IMR-90 (cell line): ENCODE results near the gene SELENOV. TPM values are rescaled to one million over a fixed set of nuclear protein-coding genes. Genes with fewer than 3 reads are reported as not detected.

Source experiments
- ATAC-seq: fragments of 200-7000 bp; cut with Tn5 transposase; 2 replicates; pipeline ENCODE4 v1.9.1; 2020; ENCODE audit warnings: low read depth, mild to moderate bottlenecking, moderate library complexity
- BruUV-seq: library from RNA; stranded (reverse); fragments of 400-500 nt; replicated peaks from 2 replicates; lab custom pipeline; 2021; lab: Mats Ljungman, UMichigan
- CTCF ChIA-PET: fragments of 300-600 bp; formaldehyde crosslinking; extraction: SDS; loops from one replicate; lab custom pipeline; 2021; ENCODE audit warnings: antibody characterized with exemption; lab: Yijun Ruan, JAX
- POLR2A ChIA-PET: fragments of 300-600 bp; sonication (Branson Sonifier 250); formaldehyde crosslinking; loops from one replicate; lab custom pipeline; 2022; ENCODE audit warnings: antibody characterized with exemption; ENCODE audit not compliant: unreplicated experiment; lab: Charles Lee
- DNase-seq: peaks from one replicate; pipeline ENCODE4 v3.0.0; 2013
- H2AFZ ChIP-seq: replicated peaks from 2 replicates; pipeline ENCODE3; 2013; ENCODE audit warnings: low read length, mild to moderate bottlenecking; ENCODE audit not compliant: poor library complexity
- H2AK5ac ChIP-seq: 2 replicates; pipeline ENCODE4 v1.6.1; 2013; ENCODE audit warnings: low read depth, low read length, inconsistent platforms
- H2AK9ac ChIP-seq: replicated peaks from 2 replicates; pipeline ENCODE3; 2013; ENCODE audit warnings: mild to moderate bottlenecking, low read depth, low read length, moderate library complexity; ENCODE audit not compliant: poor library complexity
- H2BK120ac ChIP-seq: 2 replicates; pipeline ENCODE4 v1.6.1; 2013; ENCODE audit warnings: low read depth, low read length, inconsistent platforms
- H2BK15ac ChIP-seq: 3 replicates; pipeline ENCODE4 v1.6.1; 2013; ENCODE audit warnings: low read depth, low read length, inconsistent platforms
- H2BK20ac ChIP-seq: 2 replicates; pipeline ENCODE4 v1.6.1; 2013; ENCODE audit warnings: low read depth, mild to moderate bottlenecking, inconsistent platforms, low read length, moderate library complexity
- H2BK5ac ChIP-seq: 2 replicates; pipeline ENCODE4 v1.6.1; 2013; ENCODE audit warnings: mild to moderate bottlenecking, low read depth, low read length, inconsistent platforms; ENCODE audit not compliant: poor library complexity, severe bottlenecking
- H3K14ac ChIP-seq: replicated peaks from 2 replicates; pipeline ENCODE4 v1.6.1; 2013; ENCODE audit warnings: low read depth, low read length, inconsistent platforms
- H3K18ac ChIP-seq: 2 replicates; pipeline ENCODE4 v1.6.1; 2013; ENCODE audit warnings: low read depth, low read length, control low read depth
- H3K23ac ChIP-seq: 2 replicates; pipeline ENCODE4 v1.6.1; 2013; ENCODE audit warnings: low read depth, low read length, inconsistent platforms
- H3K27ac ChIP-seq: 2 replicates; pipeline ENCODE4 v1.5.1; 2013; ENCODE audit warnings: mild to moderate bottlenecking, control low read depth, low read length; ENCODE audit not compliant: insufficient read depth
- H3K27me3 ChIP-seq: 2 replicates; pipeline ENCODE4 v1.6.1; 2013; ENCODE audit warnings: low read length; ENCODE audit not compliant: control insufficient read depth, insufficient read depth
- H3K36me3 ChIP-seq: 2 replicates; pipeline ENCODE4 v1.6.1; 2013; ENCODE audit warnings: low read length, mixed read lengths; ENCODE audit not compliant: control insufficient read depth, insufficient read depth
- H3K4ac ChIP-seq: 2 replicates; pipeline ENCODE4 v1.6.1; 2013; ENCODE audit warnings: low read depth, low read length, inconsistent platforms
- H3K4me1 ChIP-seq: 2 replicates; pipeline ENCODE4 v1.6.1; 2013; ENCODE audit warnings: low read length, mixed read lengths; ENCODE audit not compliant: control insufficient read depth, insufficient read depth
- H3K4me2 ChIP-seq: 2 replicates; pipeline ENCODE4 v1.6.1; 2013; ENCODE audit warnings: low read depth, mild to moderate bottlenecking, control low read depth, low read length, moderate library complexity
- H3K4me3 ChIP-seq: 2 replicates; pipeline ENCODE4 v1.5.1; 2013; ENCODE audit warnings: low read depth, mild to moderate bottlenecking, control low read depth, low read length, moderate library complexity; ENCODE audit not compliant: insufficient read depth
- H3K56ac ChIP-seq: 2 replicates; pipeline ENCODE4 v1.6.1; 2013; ENCODE audit warnings: low read length, inconsistent platforms; ENCODE audit not compliant: insufficient read depth; ENCODE audit errors: extremely low read depth
- H3K79me1 ChIP-seq, 2 experiments: 2 replicates each; pipeline ENCODE4 v1.6.1; 2013; ENCODE audit warnings: low read length in 2 of 2, inconsistent platforms in 1 of 2, low read depth in 1 of 2
- H3K9ac ChIP-seq: 2 replicates; pipeline ENCODE4 v1.6.1; 2013; ENCODE audit warnings: low read depth, low read length, control low read depth
- H3K9me1 ChIP-seq: 2 replicates; pipeline ENCODE4 v1.6.1; 2013; ENCODE audit warnings: low read length, inconsistent platforms; ENCODE audit not compliant: insufficient read depth
- H3K9me3 ChIP-seq: 2 replicates; pipeline ENCODE4 v1.6.1; 2013; ENCODE audit warnings: low read length; ENCODE audit not compliant: control insufficient read depth, insufficient read depth
- H4K20me1 ChIP-seq: 2 replicates; pipeline ENCODE4 v1.6.1; 2013; ENCODE audit warnings: low read length, inconsistent platforms; ENCODE audit not compliant: insufficient read depth
- H4K5ac ChIP-seq: 2 replicates; pipeline ENCODE4 v1.6.1; 2013; ENCODE audit warnings: mild to moderate bottlenecking, low read depth, low read length, control low read depth
- H4K8ac ChIP-seq, 2 experiments: 2 replicates each; pipeline ENCODE4 v1.6.1; 2013; ENCODE audit warnings: low read depth in 2 of 2, low read length in 2 of 2, control low read depth in 1 of 2, inconsistent platforms in 1 of 2
- H4K91ac ChIP-seq: 2 replicates; pipeline ENCODE4 v1.6.1; 2013; ENCODE audit warnings: low read depth, low read length, inconsistent platforms; ENCODE audit not compliant: insufficient read depth
- BHLHE40 ChIP-seq: fragments of 150-350 bp; IDR thresholded peaks from 2 replicates; pipeline ENCODE4 v1.6.1; 2016; ENCODE audit warnings: mild to moderate bottlenecking, low read depth, low read length
- CHD1 ChIP-seq: IDR thresholded peaks from 2 replicates; pipeline ENCODE4 v1.6.1; 2012; ENCODE audit warnings: low read depth, low read length, improper control_type of control experiment
- NFE2L2 ChIP-seq: fragments of 150-350 bp; IDR thresholded peaks from 2 replicates; pipeline ENCODE4 v1.6.1; 2016; ENCODE audit warnings: low read depth, mild to moderate bottlenecking, low read length
- SMC3 ChIP-seq: fragments of 150-350 bp; IDR thresholded peaks from 2 replicates; pipeline ENCODE4 v1.6.1; 2016; ENCODE audit warnings: low read depth, mild to moderate bottlenecking, antibody characterized with exemption, low read length, moderate library complexity
- WGBS, 2 experiments: methylation state at CpG; one replicate each; pipeline versions ENCODE4 v1.1.5 to v1.1.7; 2013; ENCODE audit warnings: missing lambda C conversion rate in 2 of 2; ENCODE audit not compliant: insufficient read length in 1 of 2; ENCODE audit errors: extremely low coverage in 2 of 2; 5-methylcytosine and 5-hydroxymethylcytosine counted together
- dilution Hi-C: fragments of 300-500 bp; cut with HindIII; formaldehyde crosslinking; loops from one replicate; pipeline ENCODE4 v1.14.3; 2018; ENCODE audit warnings: low sequenced_read_pairs; ENCODE audit not compliant: unreplicated experiment
- in situ Hi-C: fragments of 300-500 bp; cut with MboI; formaldehyde crosslinking; loops from 3 replicates; pipeline ENCODE4 v1.14.3; 2019; ENCODE audit warnings: low sequenced_read_pairs, inconsistent platforms, mixed read lengths
- intact Hi-C: fragments of 100-400 bp; cut with micrococcal nuclease; formaldehyde crosslinking; loops from 2 replicates; pipeline ENCODE4 v1.10.0; 2022
- polyA plus RNA-seq, 3 experiments: library from polyadenylated mRNA; depleted of rRNA; stranded (reverse); fragments of >200 nt; gene quantifications; 2 replicates each; pipeline ENCODE4 v1.2.3, GENCODE V29; 2012; ENCODE audit warnings: low replicate concordance in 1 of 3
- total RNA-seq: library from RNA; depleted of rRNA; stranded (reverse); fragments of >200 nt; gene quantifications from 2 replicates; pipeline ENCODE4 v1.2.3, GENCODE V29; 2012
- TF ChIP-seq, protein P1 (sequence below): fragments of 150-350 bp; IDR thresholded peaks from 2 replicates; pipeline ENCODE4 v1.6.1; 2017; ENCODE audit warnings: mild to moderate bottlenecking, antibody characterized with exemption, low read length, low read depth

Gene SELENOV
- total and polyA plus RNA-seq, 2 of the 4 experiments (the other 2 are of a cell fraction) = not detected

DNA sequence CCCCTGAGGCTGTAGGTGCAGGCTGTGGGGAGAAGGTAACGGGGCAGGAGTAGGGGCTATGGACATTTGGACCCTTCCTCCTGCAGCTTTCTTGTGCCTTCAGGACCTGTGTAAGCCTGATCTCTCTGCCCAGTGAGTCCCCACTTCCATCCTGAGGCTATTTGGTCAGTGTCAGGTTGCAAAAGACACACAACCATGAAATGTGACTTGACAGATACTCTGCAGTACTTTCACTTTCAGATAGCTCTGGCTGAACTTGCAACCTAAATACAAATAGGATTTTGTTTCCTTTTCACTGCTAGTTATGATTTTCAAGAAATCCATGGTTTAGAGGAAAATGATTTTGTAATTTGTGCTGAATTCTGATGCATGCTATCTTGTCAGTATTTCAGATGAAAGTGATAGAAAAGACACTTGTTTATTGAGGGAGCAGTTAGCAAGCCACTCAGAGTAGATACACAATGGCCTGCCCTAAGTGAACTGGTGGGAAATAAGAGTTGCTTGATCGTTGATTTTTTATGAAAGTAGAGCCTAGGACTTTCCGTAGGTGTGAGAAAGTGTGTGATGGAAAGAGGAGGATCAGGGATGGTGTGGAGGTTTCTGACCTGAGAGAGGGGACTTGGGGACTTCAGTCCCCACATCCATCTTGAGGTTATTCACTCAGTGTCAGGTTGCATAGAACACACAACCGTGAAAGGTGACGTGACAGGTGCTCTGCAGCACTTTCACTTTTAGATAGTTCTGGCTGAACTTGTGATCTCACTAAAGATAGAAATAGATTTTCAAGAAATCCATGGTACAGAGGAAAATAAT, 43.1 kb downstream of the SELENOV start:
- Histone ChIP-seq H3K79me1 (no peaks in the 10 kb centered on the region), H2AK9ac (no peak overlapping the region), H3K23ac (no peak overlapping the region), H3K9me3 (no peaks in the 10 kb centered on the region), H3K4me2 (peak overlapping the region; percentile 70; the same call in 1 of the 2 replicates), H2BK20ac (no peak overlapping the region), H4K8ac (no peak overlapping the region), H2BK15ac (no peak overlapping the region), H4K20me1 (no peaks in the 10 kb centered on the region), H3K27me3 (peaks cover 12% of the 10 kb centered on the region), H3K9me1 (no peaks in the 10 kb centered on the region), H2AK5ac (no peak overlapping the region), H3K56ac (no peak overlapping the region), H3K14ac (no peak overlapping the region), H4K91ac (no peak overlapping the region), H3K18ac (no peak overlapping the region), H3K9ac (no peak overlapping the region), H2BK5ac (no peak overlapping the region), H2AFZ (no peak overlapping the region), H3K4me3 (no peak overlapping the region), H4K5ac (no peak overlapping the region), H3K27ac (no peak overlapping the region), H3K4ac (no peak overlapping the region), H3K4me1 (no peaks in the 10 kb centered on the region), H2BK120ac (no peak overlapping the region), H3K36me3 (no peaks in the 10 kb centered on the region)
- ChIA-PET CTCF (no interaction called here), POLR2A (no interaction called here)
- BruUV-seq = no TSS peak
- TF ChIP-seq, protein P1, sequence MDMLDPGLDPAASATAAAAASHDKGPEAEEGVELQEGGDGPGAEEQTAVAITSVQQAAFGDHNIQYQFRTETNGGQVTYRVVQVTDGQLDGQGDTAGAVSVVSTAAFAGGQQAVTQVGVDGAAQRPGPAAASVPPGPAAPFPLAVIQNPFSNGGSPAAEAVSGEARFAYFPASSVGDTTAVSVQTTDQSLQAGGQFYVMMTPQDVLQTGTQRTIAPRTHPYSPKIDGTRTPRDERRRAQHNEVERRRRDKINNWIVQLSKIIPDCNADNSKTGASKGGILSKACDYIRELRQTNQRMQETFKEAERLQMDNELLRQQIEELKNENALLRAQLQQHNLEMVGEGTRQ = no peak
- TF ChIP-seq BHLHE40 = no peak
- TF ChIP-seq SMC3 = no peak
- no peak for TF ChIP-seq NFE2L2
- no peak for TF ChIP-seq CHD1
- ATAC-seq (peak; percentile 65), DNase-seq (peak; percentile 11)
- dilution Hi-C loops = no loop called here
- intact Hi-C loops = no loop called here
- WGBS, 2 experiments = no CpG with 5 or more reads among the region's 5 CpGs
- in situ Hi-C loops = loop anchor here (10.0 kb wide), 1 partner anchor 117 kb away; no protein-coding TSS in a partner anchor
